Measurements from ENCODE around the gene RAB17.
"Not testable (repeated sequence)": the region's sequence is repeated elsewhere in the genome, so short reads cannot be mapped to it uniquely, and the experiment has no call there.

Gene RAB17

GRCh38 chr2:237598468-237599208 is 8.1 kb upstream of the RAB17 start:
- no peak for DNase-seq (ENCODE audit: low spot score)

- DNase-seq (ENCODE audit: low spot score): no peak
These were observed 6.9 kb upstream of the RAB17 start for GRCh38 chr2:237597196-237598145.

GRCh38 chr2:237596520-237597195 is 6.1 kb upstream of the RAB17 start:
- no peak for DNase-seq (ENCODE audit: low spot score)

GRCh38 chr2:237595829-237596519 is 5.4 kb upstream of the RAB17 start:
- not testable (repeated sequence) for DNase-seq (ENCODE audit: low spot score)

- no peak for DNase-seq (ENCODE audit: low spot score)
These were observed 4.0 kb upstream of the RAB17 start for GRCh38 chr2:237594514-237594871.

GRCh38 chr2:237593596-237594320 is 3.2 kb upstream of the RAB17 start:
- DNase-seq (ENCODE audit: low spot score): no peak

- DNase-seq (ENCODE audit: low spot score): no peak
These were observed 2.5 kb upstream of the RAB17 start for GRCh38 chr2:237593036-237593435.

GRCh38 chr2:237592425-237592980 is 2.0 kb upstream of the RAB17 start:
- DNase-seq (ENCODE audit: low spot score): no peak

- no peak for DNase-seq (ENCODE audit: low spot score)
These were observed 777 bp upstream of the RAB17 start for GRCh38 chr2:237591141-237591881.

- no peak for DNase-seq (ENCODE audit: low spot score)
These were observed 2.4 kb downstream of the RAB17 start for GRCh38 chr2:237588044-237588696.

GRCh38 chr2:237585590-237586221 is 4.8 kb downstream of the RAB17 start:
- DNase-seq (ENCODE audit: low spot score): no peak

GRCh38 chr2:237583385-237584295 is 6.9 kb downstream of the RAB17 start:
- DNase-seq (ENCODE audit: low spot score): no peak

- DNase-seq (ENCODE audit: low spot score): peak; percentile 80
These were observed 8.5 kb downstream of the RAB17 start for GRCh38 chr2:237581751-237582746.

- DNase-seq (ENCODE audit: low spot score): no peak
These were observed 9.2 kb downstream of the RAB17 start for GRCh38 chr2:237581326-237581725.

- no peak for DNase-seq (ENCODE audit: low spot score)
These were observed 12.3 kb downstream of the RAB17 start for GRCh38 chr2:237577956-237578870.

GRCh38 chr2:237577458-237577857 is 13.1 kb downstream of the RAB17 start:
- no peak for DNase-seq (ENCODE audit: low spot score)

Data from left forelimb (tissue), 1 donor.